Astrocyte of the spinal cord (primary cell): Measurements from ENCODE around the gene SASH1.

Source experiments
- DNase-seq: peaks from one replicate; pipeline ENCODE4 v3.0.0; 2011; ENCODE audit warnings: low read depth, low spot score
- H3K4me3 ChIP-seq: 2 replicates; pipeline ENCODE4 v1.5.1; 2011; ENCODE audit warnings: low read depth, mild to moderate bottlenecking, low read length, moderate library complexity
- in situ Hi-C: cut with HindIII; loops from 2 replicates; pipeline ENCODE4 v1.10.0; 2017; ENCODE audit warnings: low sequenced_read_pairs
- TF ChIP-seq, protein P1 (sequence below): IDR thresholded peaks from 2 replicates; pipeline ENCODE4 v1.5.1; 2012; ENCODE audit warnings: low read depth, mild to moderate bottlenecking, low read length, inconsistent platforms

SASH1 gene

DNA sequence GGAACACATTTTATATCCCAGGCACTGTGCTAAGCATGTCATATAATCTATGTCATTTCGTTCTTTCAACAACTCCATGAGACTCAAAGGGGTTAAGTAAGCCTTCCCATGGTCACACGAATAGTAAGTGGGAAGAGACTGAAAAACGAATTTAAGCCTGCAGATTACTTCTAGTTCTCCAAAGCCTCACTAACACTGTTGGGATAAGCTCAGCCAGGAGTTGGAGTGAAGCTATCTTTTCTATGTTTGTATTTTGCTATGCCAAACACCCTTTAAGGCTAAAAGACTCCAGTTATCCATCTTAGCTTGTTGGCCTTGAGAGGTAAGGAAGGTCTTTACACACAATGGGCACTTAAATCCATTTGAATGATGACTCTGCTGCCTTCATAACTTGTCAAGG is 256.1 kb downstream of the SASH1 start:
- in situ Hi-C loops = no loop called here
- H3K4me3 ChIP-seq = no peak overlapping the region
- TF ChIP-seq, protein P1, sequence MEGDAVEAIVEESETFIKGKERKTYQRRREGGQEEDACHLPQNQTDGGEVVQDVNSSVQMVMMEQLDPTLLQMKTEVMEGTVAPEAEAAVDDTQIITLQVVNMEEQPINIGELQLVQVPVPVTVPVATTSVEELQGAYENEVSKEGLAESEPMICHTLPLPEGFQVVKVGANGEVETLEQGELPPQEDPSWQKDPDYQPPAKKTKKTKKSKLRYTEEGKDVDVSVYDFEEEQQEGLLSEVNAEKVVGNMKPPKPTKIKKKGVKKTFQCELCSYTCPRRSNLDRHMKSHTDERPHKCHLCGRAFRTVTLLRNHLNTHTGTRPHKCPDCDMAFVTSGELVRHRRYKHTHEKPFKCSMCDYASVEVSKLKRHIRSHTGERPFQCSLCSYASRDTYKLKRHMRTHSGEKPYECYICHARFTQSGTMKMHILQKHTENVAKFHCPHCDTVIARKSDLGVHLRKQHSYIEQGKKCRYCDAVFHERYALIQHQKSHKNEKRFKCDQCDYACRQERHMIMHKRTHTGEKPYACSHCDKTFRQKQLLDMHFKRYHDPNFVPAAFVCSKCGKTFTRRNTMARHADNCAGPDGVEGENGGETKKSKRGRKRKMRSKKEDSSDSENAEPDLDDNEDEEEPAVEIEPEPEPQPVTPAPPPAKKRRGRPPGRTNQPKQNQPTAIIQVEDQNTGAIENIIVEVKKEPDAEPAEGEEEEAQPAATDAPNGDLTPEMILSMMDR = no peak
- DNase-seq = no peak

- in situ Hi-C loops = no loop called here
- no peak overlapping the region for H3K4me3 ChIP-seq
- DNase-seq = no peak
- TF ChIP-seq, protein P1 = no peak
Measured at GRCh38 chr6:148599967-148600426, 257.4 kb downstream of the SASH1 start.
